ENCODE data around the gene LIME1. TPM values are rescaled to one million over a fixed set of nuclear protein-coding genes. Genes with fewer than 3 reads are reported as not detected.

The LIME1 gene
- total and polyA plus RNA-seq, 10 of the 15 experiments (the other 5 are each of a cell fraction or from before 2014, with no cell fraction given): 0.35 to 154 (median 49.9) TPM

DNA sequence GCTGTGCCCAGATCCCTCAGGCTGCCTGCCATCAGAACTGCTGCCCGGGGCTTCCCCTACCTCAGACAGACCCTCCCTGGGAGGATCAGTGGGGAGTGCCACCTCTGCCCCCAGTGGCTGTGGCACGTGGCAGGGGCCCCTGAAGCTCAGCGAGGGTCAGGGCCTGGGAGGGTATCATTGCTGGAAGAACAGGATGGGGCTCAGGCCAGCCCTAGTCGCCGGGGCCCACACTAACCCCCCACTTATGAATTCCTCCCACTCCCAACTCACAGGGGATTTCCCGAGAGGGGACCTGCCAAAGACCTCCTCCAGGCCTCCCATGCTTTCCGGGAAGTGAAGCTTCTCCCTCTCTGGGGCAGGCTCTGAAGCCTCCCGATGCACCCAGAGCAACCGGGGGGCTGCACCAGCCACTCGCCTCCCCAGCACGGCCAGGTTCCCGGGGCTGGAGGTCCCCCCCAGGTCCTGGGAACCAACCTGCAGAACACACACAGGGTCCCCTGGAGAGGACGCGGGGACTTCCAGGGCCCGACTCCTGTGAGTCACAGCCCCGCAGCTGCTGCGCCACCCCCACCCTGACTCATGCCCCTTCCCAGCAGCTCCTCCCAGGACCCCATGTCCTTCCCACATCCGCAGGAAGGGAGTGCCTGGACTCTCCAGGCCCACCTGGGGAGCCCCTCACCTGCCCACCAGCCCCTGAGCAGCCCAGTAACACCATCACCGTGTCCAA is 37.6 kb upstream of the LIME1 start (continued):
- TF ChIP-seq CUX1 (IDR thresholded peaks at IDR 0.05; ENCODE audit: insufficient replicate concordance, low read depth, low read length) (no peak), BCLAF1 (IDR thresholded peaks at IDR 0.05) (no peak), EED (IDR thresholded peaks at IDR 0.05; ENCODE audit: low read depth) (peak; percentile 98), TCF12 (IDR thresholded peaks at IDR 0.05; ENCODE audit: low read depth, low read length) (peak; percentile 94), MTA3 (IDR thresholded peaks at IDR 0.05; ENCODE audit: borderline replicate concordance, low read length) (0 out of 2 replicates have a peak, but pooled peaks have one; percentile 38), RUNX3 (IDR thresholded peaks at IDR 0.05; ENCODE audit: low read length) (peak; percentile 24; the same call in 1 of the 2 replicates), HDGF (IDR thresholded peaks at IDR 0.05) (0 out of 2 replicates have a peak, but pooled peaks have one; percentile 36), RELA (IDR thresholded peaks at IDR 0.05; ENCODE audit: borderline replicate concordance, partially characterized antibody) (peak; percentile 90), IRF5 (IDR thresholded peaks at IDR 0.05; ENCODE audit: borderline replicate concordance) (no peak), POLR2A (IDR thresholded peaks at IDR 0.05; ENCODE audit: low read depth, low read length) (peak; percentile 52), ZNF217 (IDR thresholded peaks at IDR 0.05) (no peak), CHD2 (IDR thresholded peaks at IDR 0.05; ENCODE audit: borderline replicate concordance, low read depth, low read length) (0 out of 2 replicates have a peak, but pooled peaks have one; percentile 42), HCFC1 (IDR thresholded peaks at IDR 0.05; ENCODE audit: low read length) (no peak), IKZF2 (IDR thresholded peaks at IDR 0.05) (peak; percentile 76 to 84; a peak in 3 of 4 replicates)
- TF ChIP-seq, protein P1, sequence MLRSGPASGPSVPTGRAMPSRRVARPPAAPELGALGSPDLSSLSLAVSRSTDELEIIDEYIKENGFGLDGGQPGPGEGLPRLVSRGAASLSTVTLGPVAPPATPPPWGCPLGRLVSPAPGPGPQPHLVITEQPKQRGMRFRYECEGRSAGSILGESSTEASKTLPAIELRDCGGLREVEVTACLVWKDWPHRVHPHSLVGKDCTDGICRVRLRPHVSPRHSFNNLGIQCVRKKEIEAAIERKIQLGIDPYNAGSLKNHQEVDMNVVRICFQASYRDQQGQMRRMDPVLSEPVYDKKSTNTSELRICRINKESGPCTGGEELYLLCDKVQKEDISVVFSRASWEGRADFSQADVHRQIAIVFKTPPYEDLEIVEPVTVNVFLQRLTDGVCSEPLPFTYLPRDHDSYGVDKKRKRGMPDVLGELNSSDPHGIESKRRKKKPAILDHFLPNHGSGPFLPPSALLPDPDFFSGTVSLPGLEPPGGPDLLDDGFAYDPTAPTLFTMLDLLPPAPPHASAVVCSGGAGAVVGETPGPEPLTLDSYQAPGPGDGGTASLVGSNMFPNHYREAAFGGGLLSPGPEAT (IDR thresholded peaks at IDR 0.05; ENCODE audit: low read depth): peak; percentile 60; the same call in 1 of the 2 replicates

All from GM12878 (cell line).